ENCODE data around the gene SYF2. TPM values are rescaled to one million over a fixed set of nuclear protein-coding genes. Genes with fewer than 3 reads are reported as not detected.
"Not testable (repeated sequence)": the region's sequence is repeated elsewhere in the genome, so short reads cannot be mapped to it uniquely, and the experiment has no call there.

SYF2 gene
- polyA plus RNA-seq, 1 experiment: 15.0 TPM

DNA sequence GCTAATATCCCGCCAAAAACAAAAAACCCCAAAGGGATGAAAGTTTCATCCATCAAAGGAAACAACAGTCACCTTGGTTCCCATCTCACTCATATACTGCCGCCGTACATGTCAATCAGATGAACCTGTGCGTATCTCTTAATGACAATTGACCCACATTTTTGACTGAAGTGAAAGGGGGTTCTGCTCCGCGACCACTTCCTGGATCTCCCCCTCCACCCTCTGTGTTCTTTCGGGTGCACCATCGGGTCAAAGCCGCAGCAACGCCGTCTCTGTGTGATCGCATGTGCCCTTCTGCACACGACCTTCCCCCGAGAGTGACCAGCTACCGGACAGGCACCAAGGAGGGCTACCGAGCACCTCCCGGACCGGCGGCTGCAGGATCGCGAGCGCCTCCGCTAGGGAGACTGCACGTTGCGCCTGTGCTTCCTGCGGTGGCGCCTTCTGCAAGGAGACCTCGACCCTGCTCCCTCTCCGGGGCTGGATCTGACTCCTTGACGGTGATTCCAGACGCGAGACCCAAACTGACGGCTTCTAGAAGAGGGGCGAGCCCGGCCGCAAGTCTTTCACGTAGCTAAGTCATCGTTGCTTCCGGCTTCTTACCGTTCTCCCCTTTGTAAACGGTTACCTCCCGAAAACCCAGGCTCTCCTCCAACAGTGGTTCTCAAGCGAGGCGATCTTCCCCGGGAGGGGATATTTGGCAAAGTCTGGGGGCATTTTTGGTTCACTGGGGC lies 34.4 kb upstream of the SYF2 start:
- TF ChIP-seq, protein P1, sequence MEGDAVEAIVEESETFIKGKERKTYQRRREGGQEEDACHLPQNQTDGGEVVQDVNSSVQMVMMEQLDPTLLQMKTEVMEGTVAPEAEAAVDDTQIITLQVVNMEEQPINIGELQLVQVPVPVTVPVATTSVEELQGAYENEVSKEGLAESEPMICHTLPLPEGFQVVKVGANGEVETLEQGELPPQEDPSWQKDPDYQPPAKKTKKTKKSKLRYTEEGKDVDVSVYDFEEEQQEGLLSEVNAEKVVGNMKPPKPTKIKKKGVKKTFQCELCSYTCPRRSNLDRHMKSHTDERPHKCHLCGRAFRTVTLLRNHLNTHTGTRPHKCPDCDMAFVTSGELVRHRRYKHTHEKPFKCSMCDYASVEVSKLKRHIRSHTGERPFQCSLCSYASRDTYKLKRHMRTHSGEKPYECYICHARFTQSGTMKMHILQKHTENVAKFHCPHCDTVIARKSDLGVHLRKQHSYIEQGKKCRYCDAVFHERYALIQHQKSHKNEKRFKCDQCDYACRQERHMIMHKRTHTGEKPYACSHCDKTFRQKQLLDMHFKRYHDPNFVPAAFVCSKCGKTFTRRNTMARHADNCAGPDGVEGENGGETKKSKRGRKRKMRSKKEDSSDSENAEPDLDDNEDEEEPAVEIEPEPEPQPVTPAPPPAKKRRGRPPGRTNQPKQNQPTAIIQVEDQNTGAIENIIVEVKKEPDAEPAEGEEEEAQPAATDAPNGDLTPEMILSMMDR (IDR thresholded peaks at IDR 0.05; ENCODE audit: insufficient read depth, low read depth, low read length): 0 out of 2 replicates have a peak, but pooled peaks have one; percentile 16
- H3K36me3 ChIP-seq (ENCODE audit: control insufficient read depth, insufficient read depth, low read length); CTCF ChIA-PET; DNase-seq (ENCODE audit: low read depth); POLR2A ChIA-PET; H3K27me3 ChIP-seq (ENCODE audit: control insufficient read depth, insufficient read depth, low read length): not testable (repeated sequence)
- H3K4me3 ChIP-seq (ENCODE audit: low read depth, low read length): peak overlapping the region; percentile 50

DNA sequence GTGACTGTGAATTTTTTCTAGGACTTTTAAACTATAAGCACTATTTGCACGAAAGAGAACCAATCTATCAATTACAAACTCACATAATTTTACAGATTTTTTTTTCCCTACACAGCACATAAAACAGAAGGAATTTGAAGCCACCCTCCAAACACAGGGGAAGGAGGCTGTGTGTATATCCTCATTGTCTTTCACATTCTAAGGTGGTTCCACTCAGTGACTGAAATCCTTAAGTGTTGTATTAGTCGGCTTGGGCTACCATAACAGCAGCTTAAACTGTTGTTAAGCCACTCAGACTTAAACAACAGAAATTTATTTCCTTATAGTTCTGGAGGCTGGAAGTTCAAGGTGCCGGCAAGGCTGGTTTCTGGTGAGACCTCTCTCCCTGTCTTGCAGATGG lies 28.0 kb upstream of the SYF2 start:
- H3K27me3 ChIP-seq (ENCODE audit: control insufficient read depth, insufficient read depth, low read length); H3K36me3 ChIP-seq (ENCODE audit: control insufficient read depth, insufficient read depth, low read length); CTCF ChIA-PET; DNase-seq (ENCODE audit: low read depth); POLR2A ChIA-PET; H3K4me3 ChIP-seq (ENCODE audit: low read depth, low read length): not testable (repeated sequence)

DNA sequence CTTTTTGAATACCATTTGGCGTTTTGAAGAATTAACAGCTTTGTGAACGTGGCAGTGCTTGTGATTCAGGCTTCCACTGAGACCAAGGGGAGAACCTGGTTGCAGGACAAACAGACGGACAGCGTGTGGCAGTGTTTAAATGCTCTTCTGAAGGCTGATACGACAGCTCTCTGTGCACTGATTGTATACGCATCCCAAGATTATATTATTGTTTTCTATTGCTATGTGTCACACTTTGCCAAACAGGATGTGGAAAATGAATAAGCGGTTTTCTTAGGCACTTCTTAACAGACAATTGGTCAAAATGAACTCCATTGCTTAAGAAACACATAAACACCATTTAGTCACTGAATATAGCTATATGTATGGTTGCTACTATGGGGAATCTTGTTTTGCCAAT lies 27.5 kb upstream of the SYF2 start:
- DNase-seq (ENCODE audit: low read depth); H3K4me3 ChIP-seq (ENCODE audit: low read depth, low read length); CTCF ChIA-PET; H3K36me3 ChIP-seq (ENCODE audit: control insufficient read depth, insufficient read depth, low read length); H3K27me3 ChIP-seq (ENCODE audit: control insufficient read depth, insufficient read depth, low read length); POLR2A ChIA-PET: not testable (repeated sequence)
- TF ChIP-seq, protein P1 (IDR thresholded peaks at IDR 0.05; ENCODE audit: insufficient read depth, low read depth, low read length): peak; percentile 11; the same call in 1 of the 2 replicates

DNA sequence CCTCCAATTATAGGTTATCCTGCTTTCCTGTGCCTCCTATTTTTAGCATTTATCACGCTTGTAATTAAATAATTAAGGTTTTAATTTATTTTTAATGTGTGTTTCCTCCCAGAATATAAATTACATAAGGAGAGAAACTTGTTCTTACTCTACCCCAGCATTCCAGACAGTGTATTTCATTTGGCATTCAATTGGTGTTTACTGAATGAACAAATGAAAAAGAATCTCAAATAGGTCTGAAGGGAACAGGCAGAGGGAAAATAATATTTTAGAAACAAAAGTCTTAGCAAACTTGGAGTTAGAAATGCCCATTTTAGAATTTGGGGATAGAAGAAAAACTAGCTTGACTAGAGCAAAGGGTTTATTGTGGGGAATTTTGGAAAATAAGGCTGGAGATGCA lies 24.9 kb upstream of the SYF2 start:
- Histone ChIP-seq H3K4me3 (ENCODE audit: low read depth, low read length) (no peak overlapping the region), H3K36me3 (ENCODE audit: control insufficient read depth, insufficient read depth, low read length) (no peaks in the 10 kb centered on the region), H3K27me3 (ENCODE audit: control insufficient read depth, insufficient read depth, low read length) (no peaks in the 10 kb centered on the region)
- ChIA-PET CTCF (no interaction called here), POLR2A (interaction anchor here (1.0 kb wide), 1 partner anchor 25 kb away, joined by 3 read pairs; the partner anchor contains the start of gene SYF2)
- no peak for DNase-seq (ENCODE audit: low read depth)
- TF ChIP-seq, protein P1 (IDR thresholded peaks at IDR 0.05; ENCODE audit: insufficient read depth, low read depth, low read length): no peak

DNA sequence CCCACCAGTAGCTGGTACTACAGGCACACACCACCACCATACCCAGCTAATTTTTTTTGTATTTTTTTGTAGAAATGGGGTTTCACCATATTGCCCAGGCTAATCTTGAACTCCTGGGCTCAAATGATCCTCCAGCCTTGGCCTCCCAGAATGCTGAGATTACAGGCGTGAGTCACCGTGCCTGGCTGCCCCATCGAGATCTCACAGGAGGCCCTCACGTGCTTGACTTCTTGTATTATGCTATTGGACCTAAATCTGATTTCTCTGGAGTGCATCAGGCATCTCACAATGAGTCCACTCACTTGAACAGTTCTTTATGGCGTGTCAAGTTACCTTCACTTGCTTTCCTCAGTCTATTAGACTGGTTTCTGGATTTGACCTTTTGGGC lies 24.3 kb upstream of the SYF2 start:
- ChIA-PET CTCF (no interaction called here), POLR2A (interaction anchor here (0.6 to 1.0 kb wide), 2 partner anchors 23 to 24 kb away, joined by 3 to 6 read pairs; partner anchors contain the start of gene SYF2)
- no peaks in the 10 kb centered on the region for H3K27me3 ChIP-seq (ENCODE audit: control insufficient read depth, insufficient read depth, low read length)
- H3K4me3 ChIP-seq (ENCODE audit: low read depth, low read length): no peak overlapping the region
- H3K36me3 ChIP-seq (ENCODE audit: control insufficient read depth, insufficient read depth, low read length): no peaks in the 10 kb centered on the region
- TF ChIP-seq, protein P1 (IDR thresholded peaks at IDR 0.05; ENCODE audit: insufficient read depth, low read depth, low read length): no peak
- no peak for DNase-seq (ENCODE audit: low read depth)

Data from BJ (cell line).